Epithelial cell of proximal tubule (primary cell): Measurements from ENCODE around the gene KDM4B. TPM values are rescaled to one million over a fixed set of nuclear protein-coding genes. Genes with fewer than 3 reads are reported as not detected.

ENCODE experiments used
- DNase-seq: peaks from one replicate; pipeline ENCODE4 v3.0.0-alpha.2; 2011; ENCODE audit warnings: low read depth
- H3K4me3 ChIP-seq: 2 replicates; pipeline ENCODE4 v1.5.1; 2011; ENCODE audit warnings: low read depth, mild to moderate bottlenecking, low read length
- total RNA-seq: library from RNA; depleted of rRNA; stranded (reverse); fragments of >200 nt; gene quantifications from 2 replicates; pipeline ENCODE4 v1.2.3, GENCODE V29; 2015
- TF ChIP-seq, protein P1 (sequence below): conservative IDR thresholded peaks from 2 replicates; pipeline ENCODE4 v1.5.1; 2012; ENCODE audit warnings: low read depth, mild to moderate bottlenecking, low read length

The KDM4B gene
- total RNA-seq, 1 donor from 2014 or later, result 20.5 TPM

DNA sequence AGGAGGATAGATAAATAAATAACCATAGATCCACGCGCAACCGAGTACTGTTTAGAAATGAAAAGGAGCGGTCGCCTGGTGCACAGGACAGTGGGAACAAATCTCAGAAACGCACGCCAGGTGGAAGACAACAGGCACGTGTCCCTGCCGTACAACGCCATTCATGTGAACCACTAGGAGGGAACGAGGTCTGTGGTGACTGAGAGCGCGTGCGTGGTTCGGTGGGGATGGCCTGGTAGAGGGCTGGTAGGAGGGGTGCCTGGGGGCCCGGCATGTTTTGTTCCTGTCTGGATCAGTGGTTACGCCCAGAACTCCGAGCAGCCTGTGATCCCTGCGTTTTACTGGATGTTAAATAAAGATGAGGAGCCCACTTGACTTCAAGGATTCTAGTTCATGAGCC is 111.9 kb downstream of the KDM4B start:
- TF ChIP-seq, protein P1, sequence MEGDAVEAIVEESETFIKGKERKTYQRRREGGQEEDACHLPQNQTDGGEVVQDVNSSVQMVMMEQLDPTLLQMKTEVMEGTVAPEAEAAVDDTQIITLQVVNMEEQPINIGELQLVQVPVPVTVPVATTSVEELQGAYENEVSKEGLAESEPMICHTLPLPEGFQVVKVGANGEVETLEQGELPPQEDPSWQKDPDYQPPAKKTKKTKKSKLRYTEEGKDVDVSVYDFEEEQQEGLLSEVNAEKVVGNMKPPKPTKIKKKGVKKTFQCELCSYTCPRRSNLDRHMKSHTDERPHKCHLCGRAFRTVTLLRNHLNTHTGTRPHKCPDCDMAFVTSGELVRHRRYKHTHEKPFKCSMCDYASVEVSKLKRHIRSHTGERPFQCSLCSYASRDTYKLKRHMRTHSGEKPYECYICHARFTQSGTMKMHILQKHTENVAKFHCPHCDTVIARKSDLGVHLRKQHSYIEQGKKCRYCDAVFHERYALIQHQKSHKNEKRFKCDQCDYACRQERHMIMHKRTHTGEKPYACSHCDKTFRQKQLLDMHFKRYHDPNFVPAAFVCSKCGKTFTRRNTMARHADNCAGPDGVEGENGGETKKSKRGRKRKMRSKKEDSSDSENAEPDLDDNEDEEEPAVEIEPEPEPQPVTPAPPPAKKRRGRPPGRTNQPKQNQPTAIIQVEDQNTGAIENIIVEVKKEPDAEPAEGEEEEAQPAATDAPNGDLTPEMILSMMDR, result no peak
- no peak overlapping the region for H3K4me3 ChIP-seq
- DNase-seq, result no peak

DNA sequence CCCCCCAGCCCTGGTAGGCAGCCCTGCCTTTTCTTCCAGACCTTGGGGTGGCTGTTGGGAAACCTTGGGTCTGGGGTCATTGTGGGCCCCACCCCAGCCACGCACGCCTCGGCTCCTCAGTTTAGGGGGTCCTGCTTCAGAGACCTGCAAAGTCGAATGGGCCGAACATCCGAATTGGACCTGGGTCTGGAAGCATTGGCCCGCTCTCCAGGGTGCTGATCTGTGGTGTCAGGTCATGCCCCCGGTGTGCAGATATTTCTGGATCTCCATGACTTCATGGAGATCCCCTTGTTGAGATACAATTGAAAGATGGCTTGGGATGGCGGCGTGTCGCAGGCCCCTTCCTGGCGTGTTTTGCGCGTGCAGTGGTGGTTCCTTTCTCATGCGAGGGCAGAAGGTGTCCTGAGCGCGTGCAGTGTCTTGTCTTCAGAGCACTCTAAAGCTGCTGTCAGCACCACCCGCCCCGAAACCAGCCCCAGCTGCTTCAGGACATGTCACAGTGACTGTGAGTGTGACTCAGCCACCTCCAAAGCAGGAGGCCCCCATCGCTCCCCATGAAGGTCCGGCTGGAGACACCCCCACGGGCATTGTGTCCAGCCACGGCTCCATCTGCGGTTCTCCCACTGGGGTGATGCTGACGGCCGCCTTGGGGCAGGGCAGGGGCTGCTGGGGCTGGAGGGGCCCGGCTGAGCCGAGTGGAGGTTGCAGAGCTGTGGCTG is 112.7 kb downstream of the KDM4B start:
- no peak overlapping the region for H3K4me3 ChIP-seq
- no peak for DNase-seq
- TF ChIP-seq, protein P1, result no peak

DNA sequence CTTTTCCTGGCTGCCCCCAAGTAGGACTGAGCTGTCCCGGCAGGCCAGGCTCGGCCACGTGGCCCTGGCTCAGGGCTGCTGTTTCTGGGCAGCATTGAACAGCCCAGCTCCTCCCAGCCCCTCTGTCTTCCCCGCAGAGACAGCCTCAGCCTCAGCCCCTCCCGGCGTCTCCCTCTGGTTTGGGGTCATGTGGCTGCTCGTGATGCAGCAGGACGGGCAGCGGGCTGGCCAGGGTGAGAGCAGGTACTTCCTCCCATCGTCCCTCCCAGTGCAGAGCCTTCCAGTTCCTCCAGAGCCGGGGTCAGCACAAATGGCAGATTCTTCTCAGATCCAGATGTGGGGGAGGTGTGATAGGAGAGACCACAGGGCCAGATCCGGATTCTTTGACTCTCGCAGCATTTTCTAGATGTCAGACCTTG is 114.6 kb downstream of the KDM4B start:
- no peak overlapping the region for H3K4me3 ChIP-seq
- DNase-seq, result no peak
- TF ChIP-seq, protein P1, result no peak

DNA sequence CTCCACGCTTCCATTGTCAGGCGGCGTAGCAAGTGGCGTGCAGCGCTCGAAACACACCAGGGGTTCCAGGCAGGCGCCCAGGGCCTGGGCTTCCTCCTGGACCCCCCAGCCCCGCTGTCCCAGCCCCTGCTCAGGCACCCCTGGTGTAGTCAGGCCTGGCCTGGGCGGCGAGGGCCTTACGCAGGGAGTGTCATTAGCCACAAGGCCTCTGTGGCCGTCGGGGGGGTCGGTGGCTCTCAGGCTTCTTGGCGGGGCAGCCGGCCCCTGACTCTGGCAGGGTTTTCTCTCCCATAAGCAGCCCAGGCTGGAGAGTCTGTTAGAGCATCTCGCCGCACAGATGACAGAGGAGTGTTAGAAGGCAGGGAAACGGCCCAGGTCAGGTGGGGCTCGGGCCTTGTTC is 116.7 kb downstream of the KDM4B start:
- H3K4me3 ChIP-seq, result no peak overlapping the region
- TF ChIP-seq, protein P1, result no peak
- DNase-seq, result no peak

DNA sequence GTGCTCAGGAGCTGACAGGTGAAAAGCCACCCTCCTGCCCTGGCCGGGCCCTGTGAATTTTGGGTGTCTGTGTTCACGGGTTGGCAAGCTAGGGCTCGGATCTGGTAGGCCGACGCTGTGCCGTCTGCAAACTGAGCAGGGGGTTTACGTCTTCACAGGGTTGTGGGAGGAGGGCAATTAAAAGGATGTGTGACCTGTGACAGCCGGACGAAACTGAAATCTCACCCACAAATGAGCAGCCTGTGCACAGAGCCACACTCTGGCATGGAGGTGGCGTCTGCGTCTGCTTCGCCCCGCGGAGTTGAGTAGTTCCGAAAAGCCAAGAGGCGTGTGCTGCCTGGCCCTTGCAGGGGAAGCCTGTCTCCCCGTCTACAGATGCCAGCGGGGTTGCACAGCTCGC is 117.3 kb downstream of the KDM4B start:
- TF ChIP-seq, protein P1, result no peak

DNA sequence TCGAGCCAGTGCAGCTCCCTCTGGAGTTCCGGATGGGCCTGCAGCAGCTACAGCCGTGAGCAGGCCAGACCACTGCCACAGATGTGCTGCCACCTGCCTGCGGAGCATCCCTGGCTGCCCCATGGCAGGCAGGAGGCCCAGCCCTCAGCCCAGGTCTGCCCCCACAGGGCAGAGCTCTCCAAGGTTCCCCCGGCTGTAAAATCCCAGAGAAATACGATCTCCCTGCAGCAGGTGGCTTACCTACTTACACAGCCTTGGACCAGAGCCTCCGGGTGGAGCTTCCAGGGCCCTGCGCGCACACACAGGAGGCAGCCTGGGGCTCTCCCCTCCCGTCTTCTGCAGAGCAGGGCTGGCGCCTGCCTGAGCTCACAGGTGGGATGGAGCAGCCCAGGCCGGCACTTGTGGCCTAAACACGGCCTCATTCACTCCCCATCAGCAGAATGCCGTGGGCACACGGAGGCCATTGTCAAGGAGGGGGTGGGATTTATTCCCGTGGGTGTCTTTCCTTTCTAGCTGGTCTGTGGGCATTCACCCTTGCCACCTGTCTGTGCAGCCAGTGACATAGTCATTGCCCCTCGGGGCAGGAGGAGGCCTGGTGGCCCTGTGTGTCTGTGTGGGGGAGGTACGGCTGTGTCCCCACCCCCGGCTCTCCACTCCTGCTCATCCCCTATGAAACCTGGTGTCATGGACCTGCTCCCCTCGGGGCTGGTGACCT is 118.0 kb downstream of the KDM4B start:
- no peak overlapping the region for H3K4me3 ChIP-seq
- TF ChIP-seq, protein P1, result no peak
- DNase-seq, result no peak

More for the DNA sequence above, 117.3 kb downstream of the KDM4B start:
- DNase-seq, result no peak
- no peak overlapping the region for H3K4me3 ChIP-seq

DNA sequence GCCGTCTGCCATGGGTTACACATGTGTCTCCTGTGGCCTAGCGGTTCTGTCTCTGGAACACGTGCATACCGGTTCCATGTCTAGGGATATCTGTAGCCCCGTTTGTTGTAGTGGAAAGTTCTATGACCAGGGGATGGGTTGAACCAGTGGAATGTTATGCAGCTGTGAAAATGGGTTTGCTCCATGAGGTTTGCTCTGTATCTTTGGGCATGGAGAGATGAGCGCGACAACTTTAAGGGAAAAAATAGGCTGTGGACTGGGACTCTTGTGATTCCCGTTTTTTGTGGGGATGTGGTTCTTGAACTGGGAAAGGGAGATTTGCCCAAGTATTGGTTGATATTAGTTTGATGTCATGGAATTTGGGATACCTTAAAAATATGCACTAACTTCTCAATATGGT is 120.4 kb downstream of the KDM4B start:
- H3K4me3 ChIP-seq, result no peak overlapping the region
- TF ChIP-seq, protein P1, result no peak
- no peak for DNase-seq
